Activated CD4-positive, alpha-beta T cell treated with anti-CD3 and anti-CD28 coated beads, Interleukin-2, amount 50 U/mL, for 16 hours (primary cell): ENCODE results near the gene MEGF9.
"Not testable (repeated sequence)": the region's sequence is repeated elsewhere in the genome, so short reads cannot be mapped to it uniquely, and the experiment has no call there.

Source experiments
- DNase-seq: peaks from one replicate; pipeline ENCODE4 v3.0.0-alpha.2; 2020

Gene MEGF9

GRCh38 chr9:120654272-120654671 is 60.0 kb downstream of the MEGF9 start:
- no peak for DNase-seq

GRCh38 chr9:120653762-120654161 is 60.5 kb downstream of the MEGF9 start:
- DNase-seq = no peak

- DNase-seq = no peak
Observed at GRCh38 chr9:120652934-120653333, 61.3 kb downstream of the MEGF9 start.

- no peak for DNase-seq
Observed at GRCh38 chr9:120650352-120650751, 63.9 kb downstream of the MEGF9 start.

- DNase-seq = no peak
Observed at GRCh38 chr9:120648581-120649197, 65.6 kb downstream of the MEGF9 start.

GRCh38 chr9:120646948-120647347 is 67.3 kb downstream of the MEGF9 start:
- no peak for DNase-seq

GRCh38 chr9:120645760-120646159 is 68.5 kb downstream of the MEGF9 start:
- no peak for DNase-seq

- no peak for DNase-seq
Observed at GRCh38 chr9:120643061-120643460, 71.2 kb downstream of the MEGF9 start.

GRCh38 chr9:120642129-120642770 is 72.0 kb downstream of the MEGF9 start:
- no peak for DNase-seq

- not testable (repeated sequence) for DNase-seq
Observed at GRCh38 chr9:120640874-120641273, 73.4 kb downstream of the MEGF9 start.

- no peak for DNase-seq
Observed at GRCh38 chr9:120640380-120640779, 73.9 kb downstream of the MEGF9 start.

- DNase-seq = no peak
Observed at GRCh38 chr9:120637919-120638318, 76.4 kb downstream of the MEGF9 start.

GRCh38 chr9:120636194-120636957 is 77.9 kb downstream of the MEGF9 start:
- DNase-seq = no peak

- DNase-seq = no peak
Observed at GRCh38 chr9:120635011-120635410, 79.3 kb downstream of the MEGF9 start.

GRCh38 chr9:120630333-120630732 is 83.9 kb downstream of the MEGF9 start:
- no peak for DNase-seq

- not testable (repeated sequence) for DNase-seq
Observed at GRCh38 chr9:120628925-120629497, 85.3 kb downstream of the MEGF9 start.

- DNase-seq = no peak
Observed at GRCh38 chr9:120628207-120628924, 85.9 kb downstream of the MEGF9 start.

GRCh38 chr9:120627073-120627472 is 87.2 kb downstream of the MEGF9 start:
- no peak for DNase-seq

- no peak for DNase-seq
Observed at GRCh38 chr9:120626512-120626911, 87.8 kb downstream of the MEGF9 start.

GRCh38 chr9:120625222-120625621 is 89.0 kb downstream of the MEGF9 start:
- DNase-seq = no peak

GRCh38 chr9:120622790-120623189 is 91.5 kb downstream of the MEGF9 start:
- DNase-seq = no peak

- DNase-seq = no peak
Observed at GRCh38 chr9:120621941-120622340, 92.3 kb downstream of the MEGF9 start.
